ENCODE data around the gene ARPC4. TPM values are rescaled to one million over a fixed set of nuclear protein-coding genes. Genes with fewer than 3 reads are reported as not detected.

The ARPC4 gene
- total RNA-seq, 2 donors from 2014 or later, result 33.6 to 57.1 TPM

- no peak for TF ChIP-seq CTCF (IDR thresholded peaks at IDR 0.05)
- no peak for TF ChIP-seq POLR2A (IDR thresholded peaks at IDR 0.05)
- whole genome bisulfite sequencing, 2 donors, result 75 to 78% methylated on average over 5 of the region's 5 CpGs
- H3K36me3 ChIP-seq (replicated peaks in 1 of 2; ENCODE audit: insufficient read depth in 1 of 2, low read depth in 2 of 2), result peaks cover 0 to 3% of the 10 kb centered on the region in 2 donors
- no peaks in the 10 kb centered on the region for H3K27me3 ChIP-seq
- DNase-seq (no peak), ATAC-seq (no peak)
- intact Hi-C loops (cut with DNase I), result no loop called here
- no peak overlapping the region for H3K4me3 ChIP-seq
- H3K27ac ChIP-seq, result no peak overlapping the region
- H3K9me3 ChIP-seq, result no peaks in the 10 kb centered on the region
- H3K4me1 ChIP-seq, result no peaks in the 10 kb centered on the region
Measured at GRCh38 chr3:9776896-9777693, 15.8 kb upstream of the ARPC4 start.

- TF ChIP-seq POLR2A (IDR thresholded peaks at IDR 0.05), result no peak
- no peak for TF ChIP-seq CTCF (IDR thresholded peaks at IDR 0.05)
- Histone ChIP-seq H3K36me3 (replicated peaks in 1 of 2; ENCODE audit: insufficient read depth in 1 of 2, low read depth in 2 of 2) (peaks cover 0 to 3% of the 10 kb centered on the region in 2 donors), H3K27ac (no peak overlapping the region), H3K9me3 (no peaks in the 10 kb centered on the region), H3K4me1 (no peaks in the 10 kb centered on the region), H3K27me3 (no peaks in the 10 kb centered on the region), H3K4me3 (no peak overlapping the region)
- intact Hi-C loops (cut with DNase I), result no loop called here
- no peak for ATAC-seq
- 59 to 69% methylated on average over 1 of the region's 1 CpG for WGBS, 2 donors
- DNase-seq, result no peak
Measured at GRCh38 chr3:9777694-9778021, 15.2 kb upstream of the ARPC4 start.

GRCh38 chr3:9778143-9779074 lies 14.5 kb upstream of the ARPC4 start:
- DNase-seq (no peak), ATAC-seq (no peak)
- Histone ChIP-seq H3K9me3 (no peaks in the 10 kb centered on the region), H3K36me3 (replicated peaks in 1 of 2; ENCODE audit: insufficient read depth in 1 of 2, low read depth in 2 of 2) (peaks cover 0 to 3% of the 10 kb centered on the region in 2 donors), H3K4me3 (no peak overlapping the region), H3K27ac (no peak overlapping the region), H3K27me3 (no peaks in the 10 kb centered on the region), H3K4me1 (no peaks in the 10 kb centered on the region)
- intact Hi-C loops (cut with DNase I), result no loop called here
- no peak for TF ChIP-seq CTCF (IDR thresholded peaks at IDR 0.05)
- TF ChIP-seq POLR2A (IDR thresholded peaks at IDR 0.05), result no peak
- WGBS, 2 donors, result 63 to 80% methylated on average over 5 of the region's 5 CpGs

GRCh38 chr3:9779075-9779593 lies 13.7 kb upstream of the ARPC4 start:
- Histone ChIP-seq H3K4me1 (no peaks in the 10 kb centered on the region), H3K9me3 (no peaks in the 10 kb centered on the region), H3K27ac (no peak overlapping the region), H3K36me3 (replicated peaks in 1 of 2; ENCODE audit: insufficient read depth in 1 of 2, low read depth in 2 of 2) (peaks cover 3 to 4% of the 10 kb centered on the region in 2 donors), H3K4me3 (no peak overlapping the region), H3K27me3 (no peaks in the 10 kb centered on the region)
- ATAC-seq (no peak), DNase-seq (no peak)
- intact Hi-C loops (cut with DNase I), result no loop called here
- 75 to 83% methylated on average over 2 to 6 of the region's 6 CpGs for WGBS, 2 donors
- TF ChIP-seq POLR2A (IDR thresholded peaks at IDR 0.05), result no peak
- no peak for TF ChIP-seq CTCF (IDR thresholded peaks at IDR 0.05)
